Activated gamma-delta T cell treated with Interleukin-2 at 50 U/mL for 16 hours (primary cell): Measurements from ENCODE around the gene PRIMA1.

Source experiments
- DNase-seq: peaks from one replicate; pipeline ENCODE4 v3.0.0-alpha.2; 2020

Gene PRIMA1

DNA sequence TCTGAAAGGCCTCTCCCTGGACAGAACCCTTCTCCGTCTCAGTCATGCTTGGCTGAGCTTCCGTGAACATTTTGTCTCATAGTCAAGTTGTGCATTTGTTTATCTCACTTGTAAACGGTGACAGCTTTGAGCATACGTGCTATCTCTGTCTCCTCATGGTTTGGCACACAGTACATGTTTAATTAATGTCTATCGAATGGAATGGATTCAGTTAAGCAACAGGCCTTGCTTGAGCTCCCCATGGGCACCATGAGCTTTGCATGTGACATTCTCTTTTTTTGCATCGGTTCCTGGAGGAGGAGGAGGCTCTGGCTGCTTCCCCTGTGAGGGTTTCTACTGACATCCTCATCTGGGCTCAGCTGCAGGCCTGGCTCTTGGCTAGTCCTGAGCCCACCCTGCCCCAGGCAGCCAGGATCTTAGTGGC lies 80.0 kb downstream of the PRIMA1 start:
- no peak for DNase-seq

DNA sequence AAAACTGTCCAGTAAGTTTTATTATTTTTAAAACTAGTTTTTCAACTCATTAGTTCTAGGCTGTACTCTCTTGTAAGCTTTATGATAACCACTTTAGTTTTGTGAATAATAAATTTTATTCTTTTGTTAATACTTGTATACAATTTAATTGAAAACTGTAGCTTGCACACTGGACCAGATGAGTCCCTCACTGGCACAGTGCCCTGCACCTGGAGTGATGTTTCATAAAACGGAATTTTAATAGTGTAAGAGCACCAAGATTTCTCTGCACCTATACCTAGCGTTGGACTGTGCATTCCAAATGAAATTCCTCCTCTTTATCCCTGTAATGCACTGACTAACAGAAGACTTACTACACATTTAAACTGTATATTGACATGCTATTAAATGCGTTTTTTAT lies 80.8 kb downstream of the PRIMA1 start:
- DNase-seq = no peak

DNA sequence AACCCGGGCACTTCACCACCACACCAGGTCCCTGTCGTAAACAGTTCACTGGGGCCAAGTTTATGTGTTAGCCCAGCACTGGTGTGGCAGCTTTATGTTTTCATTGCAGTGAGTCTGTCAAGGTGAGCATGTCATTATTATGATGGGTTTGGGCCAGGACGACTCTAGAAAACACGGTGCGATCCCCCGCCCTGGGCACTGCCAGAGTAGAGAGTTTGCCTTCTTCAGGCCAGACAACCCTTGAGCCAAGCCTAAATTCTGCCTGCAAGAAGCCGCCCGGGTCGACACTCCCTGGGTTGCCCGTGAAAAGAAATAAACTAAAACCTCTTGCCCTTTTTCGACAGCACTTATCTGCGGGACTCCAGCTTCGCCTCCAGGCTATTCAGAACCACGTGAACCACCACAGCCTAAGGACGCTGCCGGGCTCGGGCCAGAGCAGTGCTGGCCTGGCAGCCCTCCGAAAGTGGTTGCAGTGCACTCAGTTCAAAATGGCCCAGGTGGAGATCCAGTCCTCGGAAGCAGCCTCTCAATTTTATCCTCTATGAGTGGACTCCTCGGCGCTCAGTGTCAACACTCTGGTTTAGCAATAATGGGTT lies 81.8 kb downstream of the PRIMA1 start:
- DNase-seq = no peak

DNA sequence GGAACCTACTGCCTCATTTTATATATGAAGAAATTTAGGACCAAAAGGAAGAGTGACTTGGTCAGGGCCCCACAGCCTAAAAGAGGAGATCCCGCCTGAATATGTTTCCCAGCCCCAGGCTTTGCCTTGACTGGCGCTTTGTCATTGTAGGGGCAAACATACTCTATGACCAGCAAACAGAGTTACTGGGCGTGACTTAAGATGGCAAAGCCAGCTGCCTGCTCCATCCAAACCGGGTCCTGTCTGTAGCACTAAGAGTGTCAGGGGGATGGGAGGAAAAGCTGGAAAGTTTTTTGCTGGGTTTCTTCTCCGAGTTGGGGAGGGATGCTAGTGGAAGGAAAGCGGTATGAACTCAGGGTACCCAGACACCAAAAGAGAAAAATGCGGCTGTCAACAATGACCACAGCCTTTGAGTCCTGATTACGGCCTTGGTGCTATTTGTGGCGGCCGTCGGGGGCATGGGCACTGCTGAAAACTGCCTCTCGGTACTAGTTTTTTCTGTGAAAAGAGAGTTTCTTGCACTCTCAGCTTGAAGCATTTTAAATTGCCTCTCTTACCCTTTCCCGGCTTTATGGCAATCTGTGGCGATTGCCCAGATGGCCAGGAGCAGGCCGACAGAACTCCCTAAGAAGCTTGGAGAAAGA lies 82.7 kb downstream of the PRIMA1 start:
- DNase-seq = no peak

DNA sequence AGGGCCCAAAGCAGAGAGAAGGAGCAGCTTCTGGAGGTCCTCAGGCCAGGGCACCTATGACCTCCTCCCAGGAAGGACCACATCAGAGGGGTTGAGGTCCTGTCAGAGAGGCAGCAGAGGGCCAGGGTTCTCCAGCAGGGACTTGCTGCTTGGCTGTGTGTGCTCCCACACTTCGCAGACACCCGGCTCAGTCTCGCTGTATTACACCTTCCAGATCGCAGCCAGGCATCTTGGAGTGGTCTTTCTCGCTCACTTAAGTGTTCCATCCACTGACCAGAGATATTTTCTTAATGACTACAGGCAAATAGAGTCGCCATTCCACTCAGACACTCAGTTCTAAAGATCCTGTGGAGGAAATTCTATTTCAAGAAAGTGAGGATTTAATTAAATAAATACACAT lies 84.3 kb downstream of the PRIMA1 start:
- no peak for DNase-seq

DNA sequence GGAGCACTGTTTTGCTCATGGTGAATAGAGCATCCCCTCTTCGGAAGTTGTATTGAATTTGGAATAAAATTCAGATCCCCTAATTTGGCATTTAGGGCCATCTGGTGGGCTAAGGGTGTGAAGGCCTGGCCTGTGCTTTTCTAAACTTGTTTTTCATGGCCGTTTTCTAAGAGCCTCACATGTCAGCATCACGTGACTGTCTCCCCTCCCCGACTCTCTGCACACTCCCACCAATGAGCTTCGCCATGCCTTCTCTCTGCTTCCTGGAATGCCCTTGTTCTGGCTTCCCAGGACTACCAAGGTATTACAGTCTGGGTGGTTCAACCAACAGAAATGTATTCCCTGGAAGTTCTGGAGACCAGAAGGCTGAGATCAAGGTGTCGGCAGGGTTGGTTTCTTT lies 85.3 kb downstream of the PRIMA1 start:
- no peak for DNase-seq

DNA sequence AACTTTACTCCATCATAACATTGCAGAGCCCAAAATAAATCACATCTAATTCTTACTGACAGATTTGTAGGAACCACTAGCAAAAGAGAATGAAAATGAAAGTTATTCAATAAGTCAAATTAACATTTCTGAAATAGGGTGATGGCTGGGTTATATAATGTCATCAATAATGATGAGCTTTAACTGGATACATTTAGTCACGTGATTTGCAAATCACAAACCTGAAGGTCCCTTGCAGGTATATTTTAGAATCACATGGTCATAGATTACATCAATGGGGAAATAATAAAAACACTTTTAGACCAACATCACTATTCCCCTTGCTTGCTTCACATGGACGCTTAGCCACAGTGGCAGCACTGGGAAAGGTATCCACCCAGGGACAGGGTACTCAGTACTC lies 86.7 kb downstream of the PRIMA1 start:
- DNase-seq = no peak

DNA sequence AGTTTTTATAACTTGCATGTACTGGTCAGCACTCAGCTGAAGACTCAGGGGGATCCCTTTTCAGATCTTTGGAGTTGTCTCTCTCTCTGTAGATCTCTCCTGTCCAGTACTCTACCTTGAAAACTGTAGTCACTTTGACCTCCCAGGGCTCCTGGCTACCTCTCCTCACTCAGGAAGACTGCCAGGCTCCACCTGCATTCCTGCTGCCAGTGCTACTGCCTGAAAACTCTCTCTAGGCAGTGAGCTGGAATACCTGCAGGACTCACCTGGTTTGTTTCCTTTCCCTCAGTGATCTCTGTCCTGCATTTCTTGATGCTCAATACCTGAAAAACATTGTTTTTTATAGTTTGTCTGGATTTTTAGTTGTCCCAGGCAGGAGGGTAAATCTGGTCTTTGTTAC lies 87.4 kb downstream of the PRIMA1 start:
- no peak for DNase-seq

DNA sequence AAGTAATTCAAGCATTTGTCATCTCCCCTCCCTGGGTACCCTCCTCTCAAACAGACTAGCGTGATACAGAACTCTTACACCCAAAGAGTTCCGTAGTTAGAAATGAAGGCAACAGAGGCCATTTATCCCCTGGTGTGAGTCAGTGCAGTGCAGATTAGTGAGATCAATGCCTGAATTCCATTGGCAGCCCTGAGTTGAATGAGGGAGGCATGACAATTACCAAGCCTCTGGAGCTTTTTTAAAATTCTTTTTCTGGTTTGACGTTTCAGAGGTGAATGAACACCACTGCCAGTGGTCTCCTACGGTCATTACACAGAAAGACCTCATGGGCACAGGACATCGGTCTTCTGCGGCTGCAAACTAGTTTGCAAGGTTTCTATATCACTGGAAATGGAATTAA lies 94.4 kb downstream of the PRIMA1 start:
- DNase-seq = no peak

DNA sequence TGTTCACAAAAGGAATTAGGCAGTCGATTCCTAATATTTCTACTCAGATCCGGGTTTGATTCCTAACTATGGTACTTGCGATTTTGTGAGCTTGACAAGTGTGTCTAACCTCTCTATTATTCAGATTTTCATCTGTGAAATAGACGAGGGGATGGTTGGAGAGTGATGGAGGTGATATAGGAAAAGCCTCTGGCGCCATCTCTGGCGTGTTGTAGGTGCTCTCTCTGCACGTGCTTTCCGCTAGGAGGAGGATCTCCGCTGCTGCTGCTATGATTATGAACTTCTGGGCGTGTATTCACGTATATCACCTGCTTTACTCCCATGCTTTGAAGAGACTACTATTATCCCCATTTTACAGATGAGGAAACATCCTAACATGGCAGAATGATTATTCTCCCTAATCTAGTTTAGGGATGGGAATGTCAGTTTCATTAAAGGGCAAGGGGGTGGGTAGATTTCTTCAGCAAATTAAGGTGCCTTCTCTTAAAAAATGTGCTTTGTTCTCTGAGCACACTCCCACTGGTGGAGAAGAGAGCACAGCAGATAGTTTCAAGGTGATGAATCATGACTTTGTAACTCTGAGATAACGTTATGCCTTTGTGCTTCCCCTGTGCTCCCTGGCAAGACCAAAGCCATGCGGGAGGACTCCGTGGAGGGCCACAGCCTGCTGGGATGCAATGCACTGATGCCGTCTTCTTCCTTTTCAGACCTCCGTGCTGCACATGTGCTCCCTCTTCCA lies 97.1 kb downstream of the PRIMA1 start:
- DNase-seq = no peak

DNA sequence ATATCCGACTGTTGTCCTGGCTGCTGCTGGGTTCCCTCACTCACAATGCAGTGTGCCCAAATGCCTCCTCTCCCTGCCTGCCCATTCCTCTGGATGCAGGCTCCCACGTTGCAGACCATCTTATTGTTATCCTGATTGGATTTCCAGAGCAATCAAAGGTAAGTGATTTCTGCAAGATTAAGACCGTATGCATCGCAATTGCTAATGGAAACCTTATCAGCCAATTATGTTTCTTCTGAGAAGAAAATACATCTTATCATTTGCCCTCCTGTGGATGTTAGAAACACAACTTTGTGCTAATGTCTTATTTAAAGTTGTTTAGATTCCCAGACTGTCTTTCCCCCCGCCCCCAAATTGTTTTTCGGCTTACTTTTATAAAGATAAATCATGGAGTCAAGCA lies 98.1 kb downstream of the PRIMA1 start:
- no peak for DNase-seq

DNA sequence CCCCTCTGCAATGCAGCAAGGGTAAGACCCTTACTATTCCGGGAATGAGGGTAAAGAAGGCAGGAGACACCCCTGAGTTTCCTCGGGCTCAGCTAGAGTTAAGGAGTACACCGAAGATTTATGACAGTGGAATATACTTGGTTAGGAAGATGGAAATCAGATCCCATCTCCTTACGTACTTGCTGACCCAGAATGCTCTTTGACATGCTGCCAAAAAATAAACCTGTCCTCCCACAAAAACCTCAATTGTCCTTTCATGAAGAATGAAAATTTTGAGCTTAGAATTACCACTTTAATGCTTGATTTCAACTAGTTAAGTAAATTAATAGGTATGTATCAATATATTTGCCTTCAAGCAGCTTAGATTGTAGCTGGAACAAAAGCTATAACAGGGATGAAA lies 99.5 kb downstream of the PRIMA1 start:
- no peak for DNase-seq

DNA sequence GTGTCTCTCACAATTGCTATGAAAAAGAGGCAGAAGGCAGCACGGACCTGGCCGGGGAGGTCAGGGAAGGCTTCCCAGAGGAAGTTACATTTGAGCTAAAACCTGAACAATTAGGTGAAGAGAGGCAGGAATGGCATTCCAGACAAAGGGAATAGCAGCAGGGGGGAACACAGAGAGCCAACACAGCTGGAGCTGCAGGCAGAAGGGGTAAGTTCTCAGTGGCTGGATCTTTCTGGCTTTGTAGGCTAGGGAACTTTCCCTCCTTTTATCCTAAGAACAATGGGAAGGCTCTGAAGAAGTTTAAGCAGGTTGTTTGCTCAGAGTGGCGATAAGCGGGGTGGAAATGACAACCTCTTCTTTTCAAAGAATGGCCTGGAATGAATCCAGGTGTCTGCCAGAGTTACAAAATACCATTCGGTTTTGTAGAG lies 100.0 kb downstream of the PRIMA1 start:
- no peak for DNase-seq

DNA sequence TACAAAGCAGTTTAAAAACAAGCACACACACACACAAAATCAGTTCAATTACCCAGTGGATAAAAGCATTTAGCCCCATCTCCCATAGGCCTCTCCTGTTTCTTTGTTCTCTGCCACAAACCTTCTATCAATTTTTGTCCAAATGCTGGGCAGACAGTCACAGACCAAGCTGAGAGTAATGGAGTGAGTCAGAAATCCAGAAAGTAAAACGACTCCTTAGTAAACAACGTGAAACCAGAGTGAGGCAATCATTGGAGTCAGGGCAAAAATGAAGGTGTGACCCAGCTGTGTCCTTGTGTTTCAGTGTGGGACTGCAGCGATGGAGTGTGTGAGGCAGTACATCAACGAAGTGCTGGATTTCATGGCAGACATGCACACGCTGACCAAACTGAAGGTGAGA lies 102.0 kb downstream of the PRIMA1 start:
- no peak for DNase-seq

DNA sequence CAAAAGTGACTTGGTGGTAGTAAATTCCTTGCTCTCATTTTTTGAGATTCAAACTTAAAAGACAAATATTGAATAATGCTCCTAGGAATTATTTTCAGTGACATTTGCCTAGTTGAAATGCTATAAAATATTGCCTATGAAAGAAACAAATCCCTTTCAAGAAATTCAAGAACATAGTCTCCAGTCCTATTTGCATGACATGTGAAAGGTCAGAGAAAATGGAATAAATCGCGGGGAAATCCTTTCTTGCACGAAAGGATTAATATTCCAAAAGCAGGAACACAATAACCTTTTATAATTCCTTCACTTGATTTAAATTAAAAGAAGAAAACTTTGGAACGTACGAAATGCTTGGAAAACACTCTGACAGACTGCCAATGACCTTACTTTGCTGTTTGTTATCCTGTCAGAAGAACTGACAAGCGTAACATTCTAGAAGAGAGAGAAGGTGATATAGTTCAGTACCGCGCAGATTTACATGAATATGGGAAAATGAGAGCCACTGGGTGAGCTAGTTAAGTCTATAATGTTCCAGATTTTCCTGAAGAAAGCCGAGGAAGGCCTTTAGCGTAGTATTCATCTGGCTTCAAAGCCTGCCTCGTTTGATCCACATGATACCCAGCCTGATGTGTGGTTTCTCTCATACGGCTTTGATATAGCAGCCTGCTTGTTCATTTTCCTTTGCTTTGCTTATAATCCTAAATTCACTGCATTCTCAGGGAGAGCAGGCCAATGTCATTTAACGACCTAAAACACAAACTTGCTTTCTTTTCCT lies 103.0 kb downstream of the PRIMA1 start:
- DNase-seq = no peak

DNA sequence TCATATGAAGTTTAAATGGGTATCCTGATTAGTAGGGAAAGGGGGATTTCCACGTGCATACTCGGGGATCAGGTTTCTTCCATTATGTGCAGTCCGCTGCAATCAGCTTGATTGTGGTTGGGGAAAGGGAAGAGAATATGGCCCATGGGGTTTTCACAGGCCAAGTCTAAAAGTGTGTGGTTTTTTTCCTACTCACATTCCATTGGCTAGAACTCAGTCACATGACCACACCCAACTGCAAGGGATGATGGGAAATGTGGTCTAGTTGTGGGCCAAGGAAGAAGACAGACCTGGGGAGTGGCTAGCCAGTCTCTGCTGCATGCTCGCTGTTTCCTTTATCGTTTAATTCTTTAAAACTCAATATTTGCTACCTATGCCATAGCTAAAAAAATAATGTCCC lies 105.1 kb downstream of the PRIMA1 start:
- no peak for DNase-seq

DNA sequence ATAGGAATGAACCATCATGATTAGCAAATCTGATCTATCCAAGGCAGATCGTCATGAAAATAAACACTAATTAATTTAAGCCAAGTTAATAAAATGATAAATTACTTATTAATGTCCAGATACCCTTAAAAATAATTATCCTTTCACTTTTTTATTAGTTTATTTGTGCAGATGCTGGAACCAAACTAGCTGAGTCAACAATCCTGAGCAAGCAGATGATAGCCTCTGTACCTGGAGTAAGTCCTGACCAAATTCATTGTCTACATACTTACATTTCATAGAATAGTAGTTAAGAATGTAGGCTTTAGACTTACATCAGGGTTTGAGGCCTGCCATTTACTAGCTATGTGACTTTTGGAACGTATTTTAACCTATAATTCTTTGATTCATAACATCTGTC lies 105.8 kb downstream of the PRIMA1 start:
- no peak for DNase-seq

DNA sequence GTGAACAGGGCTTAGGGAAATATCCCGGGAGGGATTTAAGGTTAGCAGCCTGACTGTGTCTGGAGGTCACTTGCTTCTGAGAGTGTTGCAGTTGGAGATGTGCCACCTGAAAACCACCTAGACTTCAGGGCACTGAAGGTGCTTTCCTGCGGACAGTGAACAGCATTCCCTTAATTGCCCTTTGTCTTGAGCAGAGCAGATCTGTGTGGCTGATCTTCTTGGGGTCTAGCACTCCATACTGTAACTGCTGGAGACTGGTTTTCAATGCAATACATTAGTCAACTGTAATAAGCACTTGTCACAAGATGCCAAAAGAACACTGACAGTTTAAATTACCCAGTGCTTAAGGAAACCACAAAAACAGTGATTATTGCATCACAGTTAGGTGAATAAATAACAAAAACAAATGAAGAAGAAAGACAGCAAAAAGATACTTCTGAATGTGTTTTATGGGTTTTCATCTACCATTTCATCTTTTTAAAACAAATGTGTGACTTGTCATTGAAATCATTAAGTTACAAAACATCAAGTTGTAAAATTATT lies 111.8 kb downstream of the PRIMA1 start:
- no peak for DNase-seq

DNA sequence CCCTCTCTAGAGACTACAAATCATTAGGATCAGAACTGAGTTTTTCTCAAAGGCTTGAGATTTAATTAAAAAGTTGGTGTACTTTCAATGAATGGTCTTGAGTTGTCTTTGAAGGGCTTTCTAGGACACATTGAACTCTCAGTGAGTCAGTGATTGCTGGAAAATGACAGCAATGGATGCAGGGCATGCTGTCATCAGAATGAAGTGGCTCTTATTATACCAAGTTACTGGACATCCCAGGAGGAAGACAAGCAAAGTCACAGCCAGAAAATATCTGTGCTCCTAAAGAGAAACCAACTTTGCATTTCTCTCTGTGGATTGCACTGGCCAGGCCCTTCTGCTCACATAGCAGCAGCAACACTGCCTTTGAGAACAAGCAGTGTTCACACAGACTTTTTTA lies 112.6 kb downstream of the PRIMA1 start:
- DNase-seq = no peak

DNA sequence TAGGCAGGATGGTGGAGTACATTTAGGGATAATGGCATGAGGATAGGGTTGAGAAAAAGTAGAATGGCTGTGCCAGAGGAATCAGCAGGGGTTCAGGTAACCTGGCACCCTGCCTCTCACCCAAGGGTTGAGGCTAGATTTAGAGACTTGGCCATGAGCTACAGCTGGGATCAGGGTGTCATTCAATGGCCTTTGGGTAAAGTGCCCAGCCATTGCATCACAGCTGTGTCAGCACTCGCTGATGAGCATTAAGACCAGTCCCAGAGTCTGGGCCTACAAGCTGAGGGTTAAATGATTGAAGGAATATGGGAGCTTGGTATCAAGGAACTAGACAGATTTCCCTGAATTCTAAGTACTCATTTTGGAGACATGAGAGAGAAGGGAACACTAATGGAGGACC lies 113.9 kb downstream of the PRIMA1 start:
- DNase-seq = no peak

DNA sequence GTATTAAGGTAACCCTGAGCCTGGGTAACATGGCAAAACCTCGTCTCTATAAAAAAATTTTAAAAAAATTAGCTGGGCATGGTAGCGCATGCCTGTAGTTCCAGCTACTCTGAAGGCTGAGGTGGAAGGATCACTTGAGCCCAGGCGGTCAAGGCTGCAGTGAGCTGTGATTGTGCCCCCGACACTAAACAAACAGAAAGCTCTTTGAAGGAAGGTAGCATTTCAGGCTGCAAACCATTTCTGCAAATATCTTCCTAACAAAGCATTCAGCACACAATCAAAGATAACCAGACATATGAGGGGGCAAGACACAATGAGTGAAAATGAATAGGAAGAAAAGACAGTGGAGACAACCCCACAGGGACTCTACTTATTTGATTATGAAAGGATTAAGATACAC lies 118.7 kb downstream of the PRIMA1 start:
- DNase-seq = no peak
